Measurements from ENCODE around the gene HIPK2.

Gene HIPK2

GRCh38 chr7:139753081-139753692, 24.6 kb downstream of the HIPK2 start:
- in situ Hi-C loops (cut with MboI; ENCODE audit: low sequenced_read_pairs) = no loop called here

DNA sequence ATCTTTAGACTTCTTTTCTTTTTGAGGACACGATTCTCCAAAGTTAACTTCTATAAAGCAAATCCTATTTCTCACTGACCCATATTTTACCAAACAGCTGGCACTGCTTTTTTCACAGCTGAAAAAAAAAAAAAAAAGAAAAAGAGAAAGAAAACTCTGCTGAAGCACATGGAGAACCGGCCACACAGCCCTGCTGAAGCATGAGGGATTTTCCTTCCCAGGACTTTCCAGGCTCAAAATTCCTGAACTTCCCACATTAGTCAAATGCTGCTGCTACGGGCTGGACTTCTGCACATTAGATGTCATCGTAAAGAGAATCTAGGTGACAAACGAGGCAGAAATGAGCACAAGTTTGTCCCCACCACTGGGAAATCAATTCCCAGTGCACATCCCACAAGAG, 25.2 kb downstream of the HIPK2 start:
- in situ Hi-C loops (cut with MboI; ENCODE audit: low sequenced_read_pairs) = no loop called here

GRCh38 chr7:139752148-139752547, 25.6 kb downstream of the HIPK2 start:
- in situ Hi-C loops (cut with MboI; ENCODE audit: low sequenced_read_pairs) = no loop called here

GRCh38 chr7:139750459-139751095, 27.2 kb downstream of the HIPK2 start:
- in situ Hi-C loops (cut with MboI; ENCODE audit: low sequenced_read_pairs) = no loop called here

- in situ Hi-C loops (cut with MboI; ENCODE audit: low sequenced_read_pairs) = no loop called here
Observed at GRCh38 chr7:139749545-139749944, 28.3 kb downstream of the HIPK2 start.

DNA sequence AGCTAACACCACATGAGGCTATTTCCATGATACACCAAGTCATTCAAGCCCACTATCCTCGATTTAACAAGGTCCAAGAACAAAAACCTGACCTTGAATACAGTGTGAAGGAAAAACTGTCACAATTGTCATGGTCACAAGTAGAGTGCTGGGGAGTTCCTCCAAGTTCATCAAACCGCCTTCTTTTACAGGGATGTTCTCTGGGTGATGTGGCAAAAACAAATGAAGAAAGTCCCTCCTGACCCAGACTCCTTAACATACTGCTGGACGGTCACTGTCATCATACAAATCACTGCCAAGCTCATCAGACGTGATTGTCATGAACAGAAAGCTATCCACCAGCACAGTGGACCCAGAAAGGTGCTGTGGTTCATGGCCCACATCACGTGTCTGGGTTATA, 28.9 kb downstream of the HIPK2 start:
- in situ Hi-C loops (cut with MboI; ENCODE audit: low sequenced_read_pairs) = no loop called here

DNA sequence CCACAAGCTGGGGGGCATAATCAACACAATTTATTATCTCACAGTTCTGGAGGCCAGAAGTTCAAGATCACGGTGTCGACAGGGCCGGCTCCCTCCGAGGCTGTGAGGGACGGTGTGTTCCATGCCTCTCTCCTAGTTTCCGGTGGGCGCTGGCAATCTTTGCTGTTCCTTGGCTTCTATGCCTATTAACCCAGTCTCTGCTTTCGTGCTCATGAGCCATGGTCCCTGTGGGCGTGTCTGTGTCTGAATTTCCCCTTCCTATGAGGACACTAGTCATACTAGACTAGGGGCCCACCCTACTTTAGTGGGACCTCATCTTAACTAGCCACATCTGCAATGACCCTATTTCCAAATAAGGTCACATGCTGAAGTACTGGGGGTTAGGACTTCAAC, 29.4 kb downstream of the HIPK2 start:
- in situ Hi-C loops (cut with MboI; ENCODE audit: low sequenced_read_pairs) = no loop called here

GRCh38 chr7:139747662-139748372, 30.0 kb downstream of the HIPK2 start:
- in situ Hi-C loops (cut with MboI; ENCODE audit: low sequenced_read_pairs) = no loop called here

- in situ Hi-C loops (cut with MboI; ENCODE audit: low sequenced_read_pairs) = no loop called here
Observed at GRCh38 chr7:139746652-139747051, 31.1 kb downstream of the HIPK2 start.

DNA sequence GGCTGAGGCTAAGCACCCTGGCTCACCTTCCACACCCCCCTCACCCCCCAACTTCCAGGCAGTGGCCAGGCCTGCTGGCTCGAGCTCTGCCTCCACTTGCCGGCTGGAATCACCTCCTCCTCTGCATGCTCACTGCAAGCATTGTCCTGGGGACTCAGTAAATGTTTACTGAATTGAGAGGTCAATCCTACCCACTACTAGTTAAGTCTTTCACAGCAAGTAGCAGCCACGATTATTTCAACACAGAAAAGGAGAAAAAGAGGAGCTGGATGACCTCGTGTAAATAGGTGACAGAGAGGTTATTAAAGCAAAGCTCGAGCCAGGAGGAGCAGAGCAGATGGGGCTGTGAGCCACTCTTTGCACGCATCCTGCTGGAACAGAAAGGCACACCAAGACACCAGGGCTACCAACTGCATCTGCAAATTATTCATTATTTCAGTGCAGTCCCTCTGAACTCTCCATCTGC, 32.1 kb downstream of the HIPK2 start:
- in situ Hi-C loops (cut with MboI; ENCODE audit: low sequenced_read_pairs) = no loop called here

DNA sequence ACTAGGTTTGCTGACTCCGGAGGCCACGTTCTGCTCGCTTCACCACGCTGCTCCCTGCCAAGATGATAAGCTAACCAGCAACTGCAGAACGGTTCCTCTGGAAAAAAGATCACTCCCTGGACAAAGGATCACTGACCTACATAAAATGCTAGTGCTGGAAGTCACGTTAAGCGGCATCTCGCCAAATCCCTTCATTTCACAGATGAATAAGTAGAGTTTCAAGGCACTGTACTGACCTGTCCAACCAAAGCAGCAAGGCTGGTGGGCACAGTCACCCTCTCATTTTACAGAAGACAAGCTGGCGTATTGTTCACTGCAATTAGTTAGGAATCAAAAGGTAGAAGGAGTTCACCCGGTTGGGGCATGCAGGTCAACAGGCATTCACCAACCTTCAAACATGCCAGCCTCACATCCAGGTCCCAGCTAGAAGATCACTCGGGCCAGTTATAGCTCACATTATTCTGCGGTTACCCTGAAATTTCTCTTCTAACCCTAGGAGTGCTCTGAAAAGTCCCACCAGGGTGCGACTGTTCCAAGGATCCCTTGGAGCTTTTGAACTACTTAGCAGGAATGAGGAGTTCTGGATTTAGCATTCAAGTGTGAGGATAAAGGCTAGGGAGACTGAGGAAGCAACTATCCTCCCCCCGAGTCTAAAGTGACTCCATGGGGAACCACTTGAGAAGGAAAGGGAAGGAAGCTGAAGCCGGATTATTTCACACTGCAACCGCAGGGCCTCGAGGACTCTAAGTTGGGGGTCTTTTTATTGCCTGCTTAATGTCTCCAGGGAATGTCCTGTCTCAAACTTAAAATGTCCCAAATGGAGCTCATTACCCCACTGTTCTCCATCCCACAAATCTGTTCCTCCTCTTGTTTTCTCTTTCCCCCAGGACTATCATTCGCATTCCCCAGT, 32.8 kb downstream of the HIPK2 start:
- in situ Hi-C loops (cut with MboI; ENCODE audit: low sequenced_read_pairs) = no loop called here

DNA sequence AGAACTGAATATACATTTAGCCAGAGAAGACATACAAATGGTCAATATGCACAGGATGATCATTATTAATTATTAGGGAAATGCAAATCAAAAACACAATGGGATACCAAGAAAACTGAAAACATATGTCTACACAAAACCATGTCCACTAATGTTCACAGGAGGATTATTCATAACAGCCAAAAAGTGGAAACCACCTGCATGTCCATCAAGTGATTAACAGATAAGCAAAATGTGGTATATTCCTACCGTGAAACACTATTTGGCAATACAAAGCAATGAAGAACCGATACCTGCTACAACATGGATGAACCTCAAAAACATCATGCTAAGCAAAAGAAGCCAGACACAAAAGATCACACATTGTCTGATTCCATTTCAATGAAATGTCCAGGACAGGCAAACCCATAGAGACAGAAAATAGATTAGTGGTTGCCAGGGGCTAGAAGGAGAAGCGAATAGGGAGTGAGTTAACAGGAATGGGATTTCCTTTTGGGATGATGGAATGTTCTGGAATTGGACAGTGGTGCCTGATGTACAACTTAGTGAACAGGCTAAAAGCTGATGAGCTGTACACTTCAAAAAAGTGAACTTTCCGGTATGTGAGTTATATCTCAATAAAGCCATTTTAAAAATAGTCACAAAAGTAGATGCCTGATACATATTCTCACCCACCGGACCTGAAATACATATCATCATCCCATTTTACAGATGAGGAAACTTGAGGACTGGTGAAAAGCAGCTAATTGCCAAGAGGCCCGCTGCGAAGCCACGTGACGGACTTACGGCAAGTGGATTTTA, 33.6 kb downstream of the HIPK2 start:
- in situ Hi-C loops (cut with MboI; ENCODE audit: low sequenced_read_pairs) = no loop called here

DNA sequence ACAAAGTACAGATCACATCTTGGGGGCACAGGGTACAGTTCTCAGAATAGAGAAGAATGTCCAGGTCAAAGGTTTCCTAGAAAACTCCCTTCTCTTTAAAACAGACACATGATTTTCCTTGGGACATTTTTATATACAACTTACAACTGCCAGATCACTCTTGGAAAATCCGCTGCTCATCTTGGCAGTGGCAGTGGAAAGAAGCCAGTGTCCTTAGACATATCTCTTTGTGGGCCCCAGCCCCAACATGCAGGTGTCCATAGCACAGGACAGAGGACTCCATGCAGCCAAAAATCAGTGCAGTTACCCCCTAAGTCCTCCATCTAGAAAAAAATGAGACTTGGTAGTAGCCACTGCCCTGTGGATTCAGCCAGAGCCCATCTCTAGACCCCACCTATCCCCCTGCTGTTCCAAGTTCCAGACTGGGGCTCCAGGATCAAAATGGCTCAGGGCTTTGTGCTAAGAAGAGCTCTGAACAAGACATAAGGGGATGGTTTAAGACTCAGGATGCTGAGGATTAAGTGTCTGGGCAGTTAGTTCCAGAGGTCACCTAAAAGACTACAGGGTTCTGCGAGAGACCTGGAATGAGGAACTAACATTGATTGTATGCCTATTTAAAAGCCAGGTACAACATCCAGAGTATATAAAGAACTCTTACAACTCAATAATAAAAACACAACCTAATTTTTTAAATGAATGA, 34.4 kb downstream of the HIPK2 start:
- in situ Hi-C loops (cut with MboI; ENCODE audit: low sequenced_read_pairs) = no loop called here

DNA sequence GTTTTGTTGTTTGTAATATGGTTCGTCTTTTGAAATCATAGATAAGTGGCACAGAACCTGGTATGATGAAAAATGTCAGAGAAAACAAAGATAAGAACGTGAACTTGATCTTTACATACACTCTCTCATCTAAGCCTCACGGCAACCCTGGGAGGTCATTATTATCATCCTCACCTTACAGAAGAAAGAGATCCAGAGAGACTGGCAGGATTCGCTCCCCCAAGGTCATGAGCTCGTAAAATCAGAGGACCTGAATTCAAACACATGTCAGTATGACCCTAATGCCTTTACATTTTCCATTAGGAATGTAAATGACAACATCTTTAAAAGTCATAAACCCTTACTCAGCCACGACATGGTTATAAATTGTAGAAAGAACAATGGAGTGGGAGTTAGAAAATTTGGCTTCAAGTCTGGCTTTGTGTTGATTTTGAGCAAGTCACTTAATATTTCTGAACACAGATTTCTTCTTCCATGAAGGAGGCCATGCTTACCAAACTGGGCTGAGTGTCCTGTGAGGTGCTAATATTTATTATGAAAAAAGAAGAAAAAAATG, 35.9 kb downstream of the HIPK2 start:
- in situ Hi-C loops (cut with MboI; ENCODE audit: low sequenced_read_pairs) = no loop called here

DNA sequence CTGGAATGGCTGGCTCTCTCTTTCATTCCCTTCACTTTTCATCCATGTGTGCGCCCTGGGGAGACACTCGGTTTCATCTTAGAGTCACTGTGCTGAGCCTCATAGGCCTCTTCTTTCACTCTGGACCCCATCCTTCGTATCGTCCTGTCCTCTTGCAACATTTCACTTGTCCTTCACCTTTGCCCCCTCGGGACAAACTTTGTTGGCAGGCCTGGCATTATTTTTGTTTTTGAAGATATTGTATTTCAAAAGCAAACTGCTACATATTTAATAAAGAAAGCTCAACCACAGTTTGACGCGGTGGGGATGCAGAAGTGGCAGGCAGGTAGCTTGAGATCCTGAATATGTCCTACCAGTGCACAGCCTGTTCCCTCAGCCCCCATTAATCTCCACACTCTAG, 36.6 kb downstream of the HIPK2 start:
- in situ Hi-C loops (cut with MboI; ENCODE audit: low sequenced_read_pairs) = no loop called here

GRCh38 chr7:139739863-139740597, 37.8 kb downstream of the HIPK2 start:
- in situ Hi-C loops (cut with MboI; ENCODE audit: low sequenced_read_pairs) = no loop called here

GRCh38 chr7:139738772-139739171, 39.0 kb downstream of the HIPK2 start:
- in situ Hi-C loops (cut with MboI; ENCODE audit: low sequenced_read_pairs) = no loop called here

GRCh38 chr7:139738101-139738489, 39.7 kb downstream of the HIPK2 start:
- in situ Hi-C loops (cut with MboI; ENCODE audit: low sequenced_read_pairs) = no loop called here
